OCI-M1 (cell line): ENCODE results near the gene PRELP.
A peak's percentile ranks its signal among the peaks of the same experiment; 100 is the strongest.

Experiments
- DNase-seq: peaks from one replicate; lab custom pipeline; 2025; lab: John Stamatoyannopoulos, UW

The PRELP gene

DNA sequence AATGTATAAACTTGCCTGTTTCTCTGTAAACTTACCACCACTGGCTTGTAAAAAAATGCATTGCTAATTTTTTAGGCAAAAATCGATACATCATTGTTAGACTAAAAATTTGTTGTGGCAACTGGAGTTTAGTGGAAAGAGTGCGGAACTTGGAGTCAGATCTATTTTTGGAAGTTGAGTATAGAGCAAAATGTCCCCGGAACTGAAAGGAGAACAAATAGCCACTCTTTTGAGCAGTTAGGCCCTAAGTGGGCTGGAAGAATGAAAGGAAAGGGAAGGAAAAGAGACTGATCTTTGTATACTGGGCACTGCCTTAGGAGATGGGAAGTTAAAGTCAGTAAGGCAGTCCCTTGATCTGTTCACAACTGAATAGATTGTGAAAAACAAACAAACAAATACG, 48.5 kb downstream of the PRELP start:
- DNase-seq, result no peak

DNA sequence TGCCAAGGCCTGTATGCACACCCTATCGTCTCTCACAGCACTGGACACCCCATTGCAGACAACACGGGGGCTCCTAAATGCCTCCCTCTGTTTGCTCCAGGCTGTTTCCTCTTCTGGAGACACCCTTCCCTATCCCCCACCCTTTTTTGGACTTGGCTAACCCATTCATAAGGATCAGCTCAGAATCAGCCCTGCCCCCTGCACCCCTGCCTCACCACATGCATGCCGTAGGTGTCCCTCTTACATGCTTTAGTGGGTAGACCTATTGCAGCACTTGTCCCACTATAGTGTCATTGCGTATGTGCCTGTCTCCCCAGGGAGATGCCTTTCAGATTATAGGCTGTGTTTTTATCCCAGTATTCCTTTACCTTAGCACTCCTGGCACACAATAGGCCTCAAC, 49.2 kb downstream of the PRELP start:
- no peak for DNase-seq

DNA sequence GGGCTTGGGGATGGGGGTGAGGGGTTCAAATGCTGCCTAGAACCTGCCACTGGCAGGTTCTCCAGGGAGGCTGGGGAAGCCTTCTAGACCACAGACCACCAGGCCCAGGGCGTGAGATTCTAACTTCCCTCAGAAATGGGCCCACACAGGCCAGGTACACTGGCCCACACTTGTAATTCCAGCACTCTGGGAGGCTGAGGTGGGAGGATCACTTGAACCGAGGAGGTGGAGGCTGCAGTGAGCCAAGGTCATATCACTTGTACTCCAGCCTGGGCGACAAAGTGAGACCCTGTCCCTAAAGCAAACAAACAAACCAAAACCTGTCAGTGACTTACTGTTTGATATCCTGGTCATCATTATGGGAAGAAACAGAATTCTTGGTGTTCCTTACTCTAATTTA, 50.1 kb downstream of the PRELP start:
- no peak for DNase-seq

DNA sequence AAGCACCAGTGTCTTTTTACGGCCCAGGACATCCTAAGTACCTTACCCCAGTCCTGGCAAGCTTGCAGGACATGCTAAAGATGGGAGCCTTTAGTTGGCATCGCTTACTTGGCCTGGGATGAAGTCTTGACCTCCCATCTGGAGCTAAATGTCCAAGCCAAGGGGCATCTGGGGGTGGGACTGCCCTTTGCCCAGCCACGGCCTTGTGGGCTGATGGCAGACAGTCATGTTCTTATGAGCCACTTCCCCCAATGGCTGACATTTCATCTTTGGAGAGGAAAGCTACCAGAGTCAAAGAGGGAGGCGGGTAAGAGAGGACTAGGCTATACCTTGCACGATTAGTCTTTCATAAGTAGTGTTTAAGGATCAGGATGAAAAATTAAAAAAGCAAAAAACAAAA, 50.5 kb downstream of the PRELP start:
- DNase-seq, result no peak

DNA sequence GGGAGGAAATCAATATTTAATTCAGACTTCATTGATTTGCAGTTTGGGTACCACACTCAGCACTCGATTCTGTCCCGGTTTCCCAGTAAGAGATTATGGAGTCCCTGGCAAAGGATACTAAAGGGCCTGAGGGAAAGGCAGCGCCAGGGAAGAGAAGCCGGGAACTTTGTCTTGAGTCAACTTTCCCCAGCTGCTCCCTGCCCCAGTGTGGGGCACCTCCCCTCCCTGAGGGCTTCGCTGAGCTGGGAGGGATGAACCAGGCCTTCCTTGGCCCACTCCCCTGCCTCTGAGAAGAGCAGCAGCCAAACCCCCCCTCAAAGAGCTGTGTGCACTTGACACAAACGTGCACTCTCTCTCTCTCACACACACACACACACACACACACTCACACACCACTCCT, 51.0 kb downstream of the PRELP start:
- DNase-seq, result no peak

DNA sequence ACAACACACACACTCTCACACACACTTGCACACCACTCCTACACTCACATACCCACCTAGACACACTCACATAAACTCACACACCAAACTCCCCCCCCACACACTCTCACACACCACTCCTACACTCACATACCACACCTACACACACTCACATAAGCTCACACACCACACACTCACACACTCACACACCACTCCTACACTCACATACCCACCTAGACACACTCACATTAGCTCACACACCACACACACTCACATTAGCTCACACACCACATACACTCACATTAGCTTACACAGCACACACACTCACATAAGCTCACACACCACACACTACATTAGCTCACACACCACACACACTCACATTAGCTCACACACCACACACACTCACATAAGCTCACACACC, 51.4 kb downstream of the PRELP start:
- no peak for DNase-seq

DNA sequence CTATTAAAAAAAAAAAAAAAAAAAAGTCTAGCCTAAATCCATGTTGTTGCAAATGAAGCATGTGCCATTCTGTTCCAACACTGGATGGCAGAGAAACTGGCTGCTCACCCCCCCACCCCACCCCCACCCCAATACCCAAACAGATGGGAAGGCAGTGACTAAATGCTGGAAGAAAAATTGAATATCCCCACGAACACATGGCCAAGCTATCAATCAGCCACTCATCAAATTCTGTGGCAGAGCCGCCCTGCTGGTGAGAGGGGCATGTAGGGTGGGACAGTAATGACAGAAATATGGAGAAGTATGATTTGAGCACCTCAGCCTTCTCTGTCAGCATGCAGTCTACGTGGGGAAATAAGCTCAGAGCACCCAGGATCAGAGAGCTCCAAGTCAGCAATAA, 52.5 kb downstream of the PRELP start:
- DNase-seq, result no peak

DNA sequence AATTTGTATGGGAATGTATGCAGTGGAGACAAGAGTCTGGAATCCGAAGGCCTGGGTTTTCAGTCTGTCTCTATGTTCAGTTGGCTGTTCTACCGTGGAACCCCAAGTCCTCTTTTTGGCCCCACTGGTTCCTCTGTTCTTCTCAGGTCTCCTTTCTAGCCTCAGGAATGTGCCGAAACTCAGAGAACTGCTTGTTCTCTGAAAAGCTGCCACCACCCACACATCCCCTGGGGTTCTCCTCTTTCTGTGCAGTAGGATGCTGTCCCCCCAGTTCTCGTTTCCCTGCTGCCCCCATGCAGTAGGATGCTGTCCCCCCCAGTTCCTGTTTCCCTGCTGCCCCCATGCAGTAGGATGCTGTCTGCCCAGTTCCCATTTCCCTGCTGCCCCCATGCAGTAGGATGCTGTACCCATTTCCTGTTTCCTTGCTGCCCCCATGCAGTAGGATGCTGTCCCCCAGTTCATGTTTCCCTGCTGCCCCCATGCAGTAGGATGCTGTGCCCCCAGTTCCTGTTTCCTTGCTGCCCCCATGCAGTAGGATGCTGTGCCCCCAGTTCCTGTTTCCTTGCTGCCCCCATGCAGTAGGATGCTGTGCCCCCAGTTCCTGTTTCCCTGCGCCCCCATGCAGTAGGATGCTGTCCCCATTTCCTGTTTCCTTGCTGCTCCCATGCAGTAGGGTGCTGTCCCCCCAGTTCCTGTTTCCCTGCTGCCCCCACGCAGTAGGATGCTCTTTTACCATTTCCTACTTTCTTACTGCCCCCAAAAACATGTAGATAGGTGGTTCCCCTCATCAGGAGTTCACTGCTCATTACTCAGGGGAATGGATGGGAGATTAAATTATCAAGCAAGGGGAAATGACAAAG, 53.6 kb downstream of the PRELP start:
- DNase-seq, result no peak

DNA sequence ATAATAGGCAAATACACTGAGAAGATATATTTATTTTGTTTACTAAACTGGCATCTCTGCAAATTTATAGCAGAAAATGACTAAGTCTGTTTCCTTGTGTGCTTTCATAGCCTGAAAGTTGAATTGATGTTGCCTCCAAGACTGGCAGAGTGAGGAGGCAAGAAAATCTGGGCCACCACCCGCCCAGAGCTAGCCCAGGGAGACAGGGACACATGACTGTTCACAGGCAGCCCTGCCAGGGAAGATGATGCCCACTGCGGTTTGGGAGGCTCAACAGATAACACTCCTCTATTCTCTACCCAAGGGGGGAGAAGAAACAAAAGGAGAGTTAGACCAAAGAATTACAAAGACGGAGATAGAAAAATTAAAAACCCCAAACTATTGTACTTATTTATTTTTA, 55.5 kb downstream of the PRELP start:
- DNase-seq, result no peak

DNA sequence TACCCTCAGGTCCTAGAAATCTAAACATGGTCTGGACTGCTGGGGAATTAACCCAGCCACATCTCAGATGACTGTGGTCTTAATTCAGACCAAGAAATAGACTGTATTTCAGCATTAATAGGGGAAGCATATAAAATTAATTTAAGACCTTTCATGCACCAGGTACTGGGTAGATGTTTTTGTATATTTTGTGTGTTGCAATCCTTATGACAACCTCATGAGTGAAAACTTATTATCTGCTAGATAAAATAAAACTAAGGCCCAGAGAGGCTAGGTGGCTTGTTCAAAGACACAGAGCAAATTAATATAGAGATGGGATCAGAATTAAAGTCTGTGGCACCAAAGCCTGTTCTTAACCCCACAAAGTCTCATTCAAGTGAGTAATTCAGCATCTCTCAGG, 58.4 kb downstream of the PRELP start:
- DNase-seq, result no peak

DNA sequence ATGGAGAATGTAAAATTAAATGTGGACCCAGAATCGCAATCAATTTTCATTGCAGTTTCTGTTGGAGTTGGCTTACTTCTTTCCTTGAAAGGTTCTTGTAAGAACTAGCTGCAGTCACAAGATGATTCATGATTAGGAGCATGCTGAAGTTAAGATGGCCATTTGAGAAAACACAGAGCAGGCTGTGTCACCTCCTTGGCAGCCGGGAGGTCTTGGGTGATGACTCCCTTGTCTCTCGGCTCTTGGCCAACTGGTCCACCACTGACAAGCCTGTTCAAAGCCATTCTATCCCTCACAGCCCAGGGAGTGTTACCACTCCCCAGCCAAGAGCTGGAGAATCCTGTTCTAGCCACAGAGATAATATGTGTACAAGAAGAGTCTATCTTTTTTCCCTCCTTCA, 58.9 kb downstream of the PRELP start:
- DNase-seq, result no peak

DNA sequence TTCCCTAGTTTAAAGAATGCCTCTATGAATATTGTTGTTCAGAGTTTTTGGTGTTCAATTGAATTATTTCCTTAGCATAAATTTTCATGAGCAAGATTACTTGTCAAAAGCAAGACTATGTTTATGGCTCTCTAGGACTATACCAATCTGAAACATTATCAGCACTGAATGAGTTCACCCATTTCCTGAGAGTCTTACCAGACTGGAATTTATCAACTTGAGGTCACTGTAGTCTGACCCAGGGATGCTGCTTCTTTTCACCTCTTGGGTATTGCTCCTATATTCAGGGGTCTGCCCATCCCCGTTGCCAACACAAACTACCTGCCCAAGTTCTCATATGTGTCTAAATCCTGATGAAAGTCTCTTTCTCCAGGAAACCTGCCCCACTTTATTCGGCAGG, 61.0 kb downstream of the PRELP start:
- DNase-seq, result no peak

DNA sequence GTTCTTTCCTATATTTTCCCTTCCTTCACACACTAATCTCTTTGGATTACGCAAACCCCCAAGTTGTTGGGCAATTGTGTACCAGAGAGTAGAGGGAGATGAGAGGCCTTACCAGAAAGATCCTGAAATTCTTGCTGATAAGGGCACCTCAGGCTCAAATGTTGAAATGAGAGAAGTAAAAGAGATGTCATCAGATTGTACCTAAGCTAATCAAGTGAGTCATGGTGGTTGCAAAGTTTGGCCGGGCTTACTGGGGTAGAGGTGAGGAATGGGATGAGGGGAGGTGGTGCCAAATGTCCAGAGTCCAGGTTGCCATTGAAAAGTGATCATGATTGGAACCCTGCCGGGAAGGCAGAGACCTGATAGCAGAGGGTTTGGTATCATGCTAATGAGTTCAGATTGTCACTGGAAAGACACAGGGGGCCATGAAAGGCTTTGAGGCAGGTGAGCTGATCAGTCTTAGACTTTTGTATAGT, 61.4 kb downstream of the PRELP start:
- peak; percentile 71 for DNase-seq

DNA sequence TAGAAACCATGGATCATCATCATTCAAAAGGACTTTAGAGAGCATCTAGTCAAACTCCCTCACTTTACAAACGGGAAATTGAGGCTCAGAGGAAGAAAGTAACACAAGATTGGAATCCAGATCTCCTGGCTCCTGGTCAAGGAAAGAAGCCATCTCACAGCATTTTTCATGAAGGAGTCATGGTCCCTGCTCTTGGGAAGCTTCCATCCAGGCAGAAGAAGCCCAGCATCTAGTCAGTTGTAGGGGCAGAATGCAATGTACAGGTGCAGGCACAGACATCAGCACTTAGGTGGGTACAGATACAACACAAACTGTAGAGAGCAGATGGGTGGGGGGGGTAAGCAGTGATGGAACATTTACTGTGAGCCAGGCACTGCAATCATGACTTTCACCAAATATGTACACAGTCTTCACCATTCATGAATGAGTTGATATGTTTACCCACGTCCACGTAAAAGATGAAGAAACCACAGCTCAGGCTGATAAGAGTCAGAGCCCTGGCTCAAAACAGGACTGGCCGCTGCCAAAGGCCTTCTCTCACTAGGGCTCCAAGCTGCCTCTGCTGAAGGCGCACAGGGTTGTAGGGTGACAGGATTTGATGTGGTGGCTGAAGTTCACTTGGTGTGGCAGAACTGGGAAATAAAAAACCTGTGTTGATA, 62.3 kb downstream of the PRELP start:
- peak; percentile 24 for DNase-seq

DNA sequence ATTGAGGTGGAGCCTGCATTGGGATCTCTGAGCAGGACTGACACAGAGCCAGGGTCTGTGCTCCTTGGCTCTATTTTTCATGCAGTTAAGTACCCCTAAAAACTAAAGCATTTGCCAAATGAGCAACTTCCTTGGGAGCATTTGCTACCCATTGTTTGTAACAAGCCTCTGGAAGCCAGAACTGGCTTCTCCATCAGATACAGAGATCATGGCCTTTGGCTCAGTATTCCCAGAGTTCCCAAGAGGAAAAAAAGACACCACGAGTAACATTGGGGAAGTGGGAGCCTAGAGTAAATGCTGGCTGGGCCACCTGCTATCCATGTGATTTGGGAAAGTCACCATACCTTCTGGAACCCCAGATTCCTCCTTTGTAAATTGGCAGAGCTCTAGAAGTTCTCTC, 63.1 kb downstream of the PRELP start:
- DNase-seq, result no peak

DNA sequence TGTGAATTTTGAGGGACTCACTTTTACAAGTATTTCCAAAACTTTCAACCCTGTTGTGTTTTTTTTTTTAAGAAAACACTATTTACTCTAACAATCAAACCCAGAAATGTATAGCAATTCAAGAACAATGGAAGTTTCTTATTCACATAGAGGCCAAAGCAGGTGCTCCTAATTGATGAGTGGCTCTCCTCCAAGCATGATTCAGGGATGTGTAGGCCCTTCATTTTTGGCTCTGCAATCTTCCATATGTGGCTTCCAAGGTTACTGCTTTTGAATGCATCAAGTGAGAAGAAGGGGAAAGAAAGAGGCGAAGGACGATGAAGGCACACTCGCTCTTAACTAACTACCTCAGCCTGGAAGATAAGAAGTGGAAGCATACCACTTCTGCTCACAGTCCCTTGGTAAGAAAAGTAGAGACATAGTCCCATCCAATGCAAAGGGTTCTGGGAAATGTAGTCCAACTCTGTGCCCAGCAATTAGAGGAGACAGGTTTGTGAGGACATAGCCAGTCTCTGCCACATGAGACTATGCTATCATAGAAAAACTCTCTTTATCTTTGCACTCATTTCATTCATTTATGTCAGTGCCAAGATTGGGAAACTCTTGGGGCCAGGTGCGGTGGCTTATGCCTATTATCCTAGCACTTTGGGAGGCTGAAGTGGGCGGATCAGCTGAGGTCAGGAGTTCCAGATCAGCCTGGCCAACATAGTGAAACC, 64.4 kb downstream of the PRELP start:
- no peak for DNase-seq
